HG02840 (cell line): Measurements from ENCODE around the gene SEC14L5.

Experiments
- ATAC-seq: cut with Tn5 transposase; IDR thresholded peaks from one replicate; pipeline ENCODE4 v1.9.1; 2021; ENCODE audit warnings: mild to moderate bottlenecking, moderate library complexity, moderate number of reproducible peaks; ENCODE audit not compliant: unreplicated experiment, low FRiP score

Gene SEC14L5

GRCh38 chr16:5007256-5007655 is 49.1 kb downstream of the SEC14L5 start:
- ATAC-seq = no peak

DNA sequence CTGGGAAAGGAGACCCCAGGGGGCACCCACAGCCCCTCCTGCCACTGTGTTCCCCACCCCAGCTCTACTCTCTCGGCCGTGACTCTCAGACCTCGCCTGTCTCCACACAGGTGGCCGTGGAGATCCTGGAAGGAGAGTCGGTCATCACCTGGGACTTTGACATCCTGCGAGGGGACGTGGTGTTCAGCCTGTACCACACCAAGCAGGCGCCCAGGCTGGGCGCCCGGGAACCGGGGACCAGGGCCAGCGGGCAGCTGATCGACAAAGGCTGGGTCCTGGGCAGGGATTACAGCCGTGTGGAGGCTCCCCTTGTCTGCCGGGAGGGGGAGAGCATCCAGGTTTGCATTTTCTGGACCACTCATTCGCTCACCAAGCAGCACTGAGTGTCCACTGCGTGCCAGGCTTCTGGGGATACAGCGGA is 50.2 kb downstream of the SEC14L5 start:
- no peak for ATAC-seq

DNA sequence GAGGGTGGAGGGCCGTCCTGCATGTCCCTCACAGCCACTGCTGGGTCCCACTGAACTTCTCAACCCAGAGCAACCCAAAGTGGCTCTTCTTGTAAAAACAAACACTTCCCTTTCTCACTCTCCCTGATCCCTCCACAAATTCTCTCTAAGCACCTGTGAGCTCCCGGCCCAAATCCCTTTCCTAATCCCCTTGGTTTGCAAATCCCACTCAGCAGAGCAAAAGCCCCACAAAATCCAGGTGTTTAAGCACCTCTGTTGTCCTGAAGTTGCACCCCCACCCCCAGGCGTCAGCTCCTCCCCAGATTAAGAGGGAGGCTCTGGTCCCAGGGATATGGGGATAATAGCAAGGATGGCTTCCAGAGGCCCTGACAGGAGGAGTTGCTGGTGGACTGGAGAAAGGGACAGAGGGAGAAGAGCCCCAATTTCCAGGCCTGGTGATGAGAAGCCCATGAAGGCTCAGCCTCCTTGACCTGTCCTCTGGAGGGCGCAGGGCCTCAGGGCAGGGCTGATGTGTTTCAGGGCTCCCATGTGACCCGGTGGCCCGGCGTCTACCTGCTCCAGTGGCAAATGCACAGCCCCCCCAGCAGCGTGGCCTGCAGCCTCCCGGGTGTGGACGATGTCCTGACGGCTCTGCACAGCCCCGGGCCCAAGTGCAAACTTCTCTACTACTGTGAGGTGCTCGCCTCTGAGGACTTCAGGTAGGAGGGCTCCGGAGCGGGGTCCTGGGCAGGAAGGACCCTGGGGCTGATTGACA is 52.6 kb downstream of the SEC14L5 start:
- ATAC-seq = no peak

DNA sequence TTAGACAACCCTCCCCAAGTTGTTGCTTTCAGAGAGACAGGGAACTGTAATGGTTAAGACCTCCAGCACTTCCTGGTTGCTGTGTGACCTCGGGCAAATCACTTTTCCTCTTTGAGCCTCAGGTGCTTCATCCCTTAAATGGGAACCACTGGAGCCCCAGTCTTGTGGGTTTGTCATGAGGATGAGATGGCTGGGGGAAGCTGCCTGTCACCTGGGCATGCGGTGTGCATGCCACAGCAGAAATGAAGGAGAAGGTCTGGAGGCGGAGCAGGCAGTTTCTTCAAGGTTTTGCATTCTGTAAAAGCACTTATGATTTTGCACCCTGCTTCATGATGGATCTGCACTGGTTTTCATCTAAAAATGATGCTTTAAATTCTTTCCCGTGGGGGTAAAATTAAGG is 53.5 kb downstream of the SEC14L5 start:
- no peak for ATAC-seq

GRCh38 chr16:5012887-5013286 is 54.8 kb downstream of the SEC14L5 start:
- ATAC-seq = no peak

- ATAC-seq = no peak
Measured at GRCh38 chr16:5015351-5015750, 57.2 kb downstream of the SEC14L5 start.

DNA sequence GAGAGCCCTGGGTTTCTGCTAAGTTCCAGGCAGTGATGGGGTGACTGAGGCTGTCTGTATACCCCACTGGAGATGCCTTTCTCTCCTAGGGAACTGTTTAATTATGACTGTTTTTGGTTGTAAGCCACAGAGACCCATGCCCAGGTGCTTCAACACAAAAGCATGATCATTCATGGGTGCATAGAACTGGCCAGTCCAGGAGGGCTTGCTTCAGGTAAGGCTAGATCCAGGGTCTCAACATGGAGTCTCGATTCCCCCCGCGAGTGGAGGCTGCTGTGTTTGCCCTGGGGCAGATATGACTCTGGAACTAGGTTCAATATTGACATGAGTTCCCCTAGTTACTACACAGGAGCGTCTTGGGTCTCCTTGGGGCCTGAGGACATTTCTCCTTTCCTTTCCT is 57.8 kb downstream of the SEC14L5 start:
- ATAC-seq = no peak

DNA sequence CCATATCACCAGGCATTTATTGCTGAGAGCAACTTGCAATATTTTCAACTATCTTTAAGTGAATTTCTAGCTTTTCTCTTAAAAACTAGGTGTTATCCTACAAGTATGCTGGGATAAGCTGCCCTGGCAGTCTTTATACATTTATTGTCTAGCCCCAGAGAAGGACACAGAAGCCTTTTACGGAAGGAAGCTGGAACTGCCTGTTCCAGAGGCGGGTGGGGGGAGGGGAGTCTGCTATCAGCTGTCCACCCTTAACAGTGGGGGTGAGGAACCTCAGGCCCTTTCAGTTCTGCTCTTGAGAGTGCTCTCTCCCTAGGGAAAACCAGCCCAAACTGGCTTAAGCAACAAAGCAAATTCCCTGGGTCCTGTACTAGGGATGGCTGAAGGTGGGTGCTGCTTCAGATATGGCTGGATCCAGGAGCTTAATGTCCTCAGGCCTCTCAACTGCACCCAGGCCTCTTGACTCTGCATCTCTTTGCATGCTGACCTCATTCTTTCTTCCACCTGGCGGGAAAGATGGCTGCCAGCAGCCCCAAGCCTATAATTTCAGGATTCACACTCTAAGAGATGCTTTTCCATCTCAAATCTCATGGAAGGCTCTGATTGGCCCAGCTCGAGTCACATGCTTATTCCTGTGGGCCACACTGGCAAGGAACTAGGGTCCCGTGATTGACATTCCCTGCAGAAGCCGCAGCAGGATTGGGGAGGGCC is 59.0 kb downstream of the SEC14L5 start:
- ATAC-seq = no peak

- ATAC-seq = no peak
Measured at GRCh38 chr16:5017678-5017969, 59.5 kb downstream of the SEC14L5 start.

- no peak for ATAC-seq
Measured at GRCh38 chr16:5018793-5019192, 60.7 kb downstream of the SEC14L5 start.

GRCh38 chr16:5019775-5020174 is 61.6 kb downstream of the SEC14L5 start:
- no peak for ATAC-seq

DNA sequence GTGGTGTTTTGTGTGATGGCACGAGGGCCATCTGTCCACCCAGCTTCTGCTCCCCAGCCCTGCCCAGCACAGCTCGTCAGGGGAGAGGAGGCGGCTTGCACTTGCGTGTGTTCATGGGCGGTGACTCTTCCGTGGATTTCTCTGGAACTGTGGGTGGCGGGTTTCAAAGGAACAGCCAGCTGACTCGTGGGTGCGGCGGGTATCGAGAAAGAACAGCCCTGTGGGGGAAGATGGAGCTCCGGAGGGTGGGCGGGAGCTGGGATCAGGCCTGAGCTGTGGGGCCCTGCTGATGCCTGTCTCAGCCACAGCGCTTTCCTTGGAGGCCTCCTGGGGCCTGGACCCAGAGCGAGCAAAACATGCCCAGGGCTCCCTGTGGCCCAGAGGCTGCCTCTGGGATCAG is 62.4 kb downstream of the SEC14L5 start:
- ATAC-seq = no peak

GRCh38 chr16:5022521-5022920 is 64.4 kb downstream of the SEC14L5 start:
- no peak for ATAC-seq

GRCh38 chr16:5024632-5025031 is 66.5 kb downstream of the SEC14L5 start:
- ATAC-seq = no peak

- ATAC-seq = no peak
Measured at GRCh38 chr16:5025171-5025632, 67.1 kb downstream of the SEC14L5 start.

DNA sequence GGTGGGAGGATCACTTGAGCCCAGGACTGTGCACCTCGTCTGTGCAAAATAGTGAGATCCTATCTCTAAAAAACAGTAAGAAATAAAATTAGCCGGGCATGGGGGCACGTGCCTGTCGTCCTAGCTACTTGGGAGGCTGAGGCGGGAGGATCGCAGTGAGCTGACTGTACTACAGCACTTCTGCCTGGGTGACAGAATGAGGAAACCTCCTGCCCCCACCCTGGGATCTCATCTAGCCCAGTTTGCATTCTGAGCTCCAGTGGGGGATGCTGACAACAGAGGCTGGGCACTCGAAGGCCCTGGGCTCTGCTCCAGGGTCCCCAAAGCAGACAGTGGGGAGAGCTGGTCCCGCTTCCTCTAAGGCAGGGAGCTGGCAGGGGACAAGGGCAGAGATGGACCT is 68.5 kb downstream of the SEC14L5 start:
- ATAC-seq = no peak

- no peak for ATAC-seq
Measured at GRCh38 chr16:5027086-5027485, 69.0 kb downstream of the SEC14L5 start.

DNA sequence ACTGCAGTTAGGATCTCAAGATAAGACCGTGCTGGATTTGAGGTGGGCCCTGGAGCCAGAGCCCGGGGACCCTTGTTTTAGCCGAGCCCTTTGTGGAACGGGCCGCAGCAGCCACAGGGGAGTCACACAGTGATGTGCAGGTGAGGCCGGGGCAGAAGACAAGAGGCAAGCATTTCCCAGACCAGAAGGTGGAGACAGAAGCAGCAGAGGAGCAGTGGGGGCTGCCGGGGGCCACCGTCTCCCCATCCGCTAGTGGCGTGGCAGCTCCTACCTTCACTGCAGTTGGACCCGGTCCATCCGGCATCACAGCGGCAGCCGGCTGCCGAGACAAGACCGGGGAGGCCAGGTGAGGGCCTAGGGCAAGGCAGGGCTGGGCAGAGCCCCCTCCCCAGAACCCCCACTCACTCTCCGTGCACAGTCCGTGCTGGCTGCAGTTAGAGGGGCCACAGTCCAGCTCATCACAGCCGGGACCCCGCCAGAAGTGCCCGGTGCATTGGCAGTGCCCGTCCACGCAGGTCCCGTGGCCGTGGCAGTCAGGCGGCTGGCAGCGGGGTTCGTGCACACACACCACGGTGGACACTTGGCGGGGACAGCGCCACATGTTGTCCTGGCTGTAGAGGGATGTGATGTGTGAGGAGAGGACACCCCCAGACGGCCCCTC is 69.6 kb downstream of the SEC14L5 start:
- ATAC-seq = no peak

GRCh38 chr16:5028950-5029475 is 70.9 kb downstream of the SEC14L5 start:
- ATAC-seq = no peak

- ATAC-seq = no peak
Measured at GRCh38 chr16:5030251-5030870, 72.2 kb downstream of the SEC14L5 start.

DNA sequence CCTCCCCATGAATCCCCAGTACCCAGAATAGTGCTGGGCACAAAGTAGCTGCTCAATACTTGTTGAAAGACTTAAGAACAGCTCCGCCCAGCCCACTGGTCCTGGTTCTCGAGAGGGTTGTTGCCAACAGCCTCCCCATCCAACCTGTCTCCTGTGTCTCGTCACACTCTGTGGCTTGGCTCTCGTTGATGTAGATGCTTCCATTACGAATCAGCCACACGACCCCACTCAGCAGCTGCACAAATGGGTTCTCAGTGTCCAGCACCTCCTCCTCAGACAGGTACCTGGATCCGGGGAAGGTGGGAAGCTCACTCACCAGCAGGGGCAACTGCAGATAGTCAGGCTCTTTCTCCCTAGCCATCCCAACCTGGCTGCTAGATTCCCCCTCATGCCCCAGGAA is 73.5 kb downstream of the SEC14L5 start:
- no peak for ATAC-seq
